ENCODE measurements around the gene CHMP6. TPM values are rescaled to one million over a fixed set of nuclear protein-coding genes. Genes with fewer than 3 reads are reported as not detected.
A peak's percentile ranks its signal among the peaks of the same experiment; 100 is the strongest.

Gene CHMP6
- total RNA-seq, 1 donor from 2014 or later = 15.9 TPM

DNA sequence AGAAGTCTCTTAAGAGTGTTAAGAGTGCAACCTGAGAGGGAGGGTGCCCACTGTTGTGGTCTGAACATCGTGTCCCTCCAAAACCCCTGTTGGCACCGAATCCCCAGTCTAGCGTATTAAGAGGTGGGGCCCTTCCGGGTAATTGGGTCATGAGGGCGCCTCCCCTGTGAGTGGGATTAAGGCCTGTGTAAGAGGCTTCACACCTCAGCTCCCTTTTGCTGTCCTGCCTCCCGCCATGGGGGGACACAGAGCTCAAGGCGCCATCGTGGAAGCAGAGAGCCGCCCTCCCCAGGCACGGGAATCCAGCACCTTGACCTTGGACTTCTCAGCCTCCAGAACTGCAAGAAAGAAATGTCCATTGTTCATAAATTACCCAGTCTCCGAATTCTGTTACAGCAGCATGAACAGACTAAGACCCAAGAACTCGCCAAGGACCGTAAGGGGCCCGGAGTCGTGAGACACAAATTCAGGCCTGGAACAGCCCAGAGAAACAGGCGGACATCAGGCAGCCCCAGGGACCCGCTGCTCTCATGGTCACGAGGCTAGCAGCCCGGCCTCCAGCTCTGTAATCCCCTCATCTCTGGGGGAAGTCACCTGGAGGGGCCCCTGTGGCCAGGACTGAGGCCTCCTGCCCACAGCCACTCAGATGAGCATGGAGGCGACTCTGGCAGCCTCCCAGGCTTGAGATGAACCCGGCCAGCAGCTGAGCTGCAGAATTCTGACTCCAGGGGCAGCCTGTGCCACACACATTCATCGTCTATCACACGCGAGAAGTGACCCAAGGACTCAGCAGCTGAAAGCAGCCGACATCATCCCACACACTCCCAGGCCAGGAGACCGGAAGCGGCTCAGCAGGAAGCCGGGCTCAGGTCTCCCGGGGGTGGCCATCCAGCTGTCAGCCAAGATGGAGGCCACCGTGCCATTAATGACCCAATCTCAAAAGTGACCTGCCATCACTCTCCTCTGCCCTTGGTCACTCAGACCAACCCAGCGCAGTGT, 12.8 kb upstream of the CHMP6 start:
- H3K27me3 ChIP-seq (ENCODE audit: low read depth) = peaks cover 46% of the 10 kb centered on the region
- no peaks in the 10 kb centered on the region for H3K36me3 ChIP-seq
- TF ChIP-seq, protein P1, sequence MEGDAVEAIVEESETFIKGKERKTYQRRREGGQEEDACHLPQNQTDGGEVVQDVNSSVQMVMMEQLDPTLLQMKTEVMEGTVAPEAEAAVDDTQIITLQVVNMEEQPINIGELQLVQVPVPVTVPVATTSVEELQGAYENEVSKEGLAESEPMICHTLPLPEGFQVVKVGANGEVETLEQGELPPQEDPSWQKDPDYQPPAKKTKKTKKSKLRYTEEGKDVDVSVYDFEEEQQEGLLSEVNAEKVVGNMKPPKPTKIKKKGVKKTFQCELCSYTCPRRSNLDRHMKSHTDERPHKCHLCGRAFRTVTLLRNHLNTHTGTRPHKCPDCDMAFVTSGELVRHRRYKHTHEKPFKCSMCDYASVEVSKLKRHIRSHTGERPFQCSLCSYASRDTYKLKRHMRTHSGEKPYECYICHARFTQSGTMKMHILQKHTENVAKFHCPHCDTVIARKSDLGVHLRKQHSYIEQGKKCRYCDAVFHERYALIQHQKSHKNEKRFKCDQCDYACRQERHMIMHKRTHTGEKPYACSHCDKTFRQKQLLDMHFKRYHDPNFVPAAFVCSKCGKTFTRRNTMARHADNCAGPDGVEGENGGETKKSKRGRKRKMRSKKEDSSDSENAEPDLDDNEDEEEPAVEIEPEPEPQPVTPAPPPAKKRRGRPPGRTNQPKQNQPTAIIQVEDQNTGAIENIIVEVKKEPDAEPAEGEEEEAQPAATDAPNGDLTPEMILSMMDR (IDR thresholded peaks at IDR 0.05; ENCODE audit: borderline replicate concordance) = no peak
- DNase-seq = no peak
- intact Hi-C loops (cut with micrococcal nuclease) = loop anchor here (10.0 kb wide), 1 partner anchor 114 kb away; no protein-coding TSS in a partner anchor
- peaks cover 21% of the 10 kb centered on the region for H3K4me1 ChIP-seq
- no peak overlapping the region for H3K4me3 ChIP-seq
- H3K9me3 ChIP-seq (replicated peaks) = no peaks in the 10 kb centered on the region
- no peak overlapping the region for H3K27ac ChIP-seq (replicated peaks)

DNA sequence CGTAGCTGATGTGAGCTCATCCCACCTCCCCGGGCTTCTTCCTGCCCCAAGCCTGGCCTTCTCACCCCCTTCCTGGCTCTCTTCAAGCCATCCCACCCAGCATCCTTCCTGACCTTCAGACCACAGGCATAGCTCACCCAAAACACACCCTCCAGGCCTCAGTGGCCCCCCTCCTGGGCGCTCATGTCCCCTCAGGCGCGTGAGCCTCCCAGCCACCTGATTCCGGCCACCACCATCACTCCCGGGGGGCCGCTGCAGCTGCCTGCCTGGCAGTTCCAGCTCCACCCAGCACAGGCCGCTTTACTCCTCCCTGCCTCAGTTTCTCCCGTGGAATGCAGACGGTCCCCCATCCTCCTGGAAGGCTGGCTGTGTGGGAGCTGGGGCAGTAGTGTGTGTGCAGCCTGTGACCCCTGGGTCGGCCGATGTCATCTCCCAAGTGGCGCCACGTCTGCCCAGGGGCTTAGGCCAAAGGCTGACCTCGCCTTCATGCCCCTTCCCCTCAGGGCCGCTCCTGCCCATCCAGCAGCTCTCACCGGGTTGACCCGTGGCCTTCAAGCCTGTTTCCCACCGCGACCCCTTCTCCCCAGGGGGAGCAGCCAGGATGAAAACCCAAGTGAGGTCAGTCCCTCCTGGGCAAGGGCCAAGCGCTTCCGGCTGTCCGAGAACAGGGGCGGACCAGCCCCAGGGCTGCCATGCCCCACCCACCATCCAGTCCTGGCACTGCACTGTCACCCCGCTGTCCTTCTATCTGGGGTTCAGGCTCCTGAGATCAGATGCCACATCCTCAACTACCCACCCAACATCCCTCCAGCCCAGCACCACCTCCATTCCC, 11.9 kb upstream of the CHMP6 start:
- intact Hi-C loops (cut with micrococcal nuclease) = loop anchor here (10.0 kb wide), 2 partner anchors 115 to 555 kb away; no protein-coding TSS in a partner anchor
- no peak for DNase-seq

DNA sequence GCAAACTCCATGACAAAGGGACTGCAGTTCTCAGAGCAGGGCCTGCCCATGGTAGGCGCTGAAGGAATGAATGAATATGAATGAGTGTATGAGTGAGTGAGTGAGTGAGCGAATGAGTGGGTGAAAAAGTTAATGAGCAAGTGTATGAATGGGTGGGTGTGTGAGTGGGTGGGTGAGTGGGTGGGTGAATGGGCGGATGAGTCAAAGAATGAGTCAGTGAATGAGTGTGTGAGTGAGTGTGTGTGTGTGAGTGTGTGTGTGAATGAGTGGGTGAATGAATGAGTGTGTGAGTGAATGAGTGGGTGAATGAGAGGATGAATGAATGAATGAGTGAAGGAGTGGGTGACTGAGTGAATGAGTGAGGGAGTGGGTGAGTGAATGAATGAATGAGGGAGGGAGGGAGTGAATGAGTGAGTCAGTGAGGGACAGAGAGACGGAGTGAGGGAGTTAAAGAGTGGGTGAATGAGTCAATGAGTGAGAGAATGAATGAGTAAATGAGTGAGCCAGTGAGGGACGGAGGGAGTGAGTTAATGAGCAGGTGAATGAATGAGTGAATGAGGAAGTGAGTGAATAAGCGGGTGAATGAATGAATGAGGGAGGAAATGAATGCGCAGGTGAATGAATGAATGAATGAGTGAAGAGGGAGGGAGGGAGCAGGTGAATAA, 11.1 kb upstream of the CHMP6 start:
- TF ChIP-seq, protein P1 (IDR thresholded peaks at IDR 0.05; ENCODE audit: borderline replicate concordance) = no peak
- peaks cover 26% of the 10 kb centered on the region for H3K4me1 ChIP-seq
- H3K27ac ChIP-seq (replicated peaks) = no peak overlapping the region

More for the DNA sequence above, 11.9 kb upstream of the CHMP6 start:
- H3K27me3 ChIP-seq (ENCODE audit: low read depth) = peaks cover 41% of the 10 kb centered on the region
- H3K4me3 ChIP-seq = no peak overlapping the region
- peaks cover 24% of the 10 kb centered on the region for H3K4me1 ChIP-seq
- no peaks in the 10 kb centered on the region for H3K36me3 ChIP-seq
- no peak overlapping the region for H3K27ac ChIP-seq (replicated peaks)
- TF ChIP-seq, protein P1 (IDR thresholded peaks at IDR 0.05; ENCODE audit: borderline replicate concordance) = no peak
- H3K9me3 ChIP-seq (replicated peaks) = no peaks in the 10 kb centered on the region

DNA sequence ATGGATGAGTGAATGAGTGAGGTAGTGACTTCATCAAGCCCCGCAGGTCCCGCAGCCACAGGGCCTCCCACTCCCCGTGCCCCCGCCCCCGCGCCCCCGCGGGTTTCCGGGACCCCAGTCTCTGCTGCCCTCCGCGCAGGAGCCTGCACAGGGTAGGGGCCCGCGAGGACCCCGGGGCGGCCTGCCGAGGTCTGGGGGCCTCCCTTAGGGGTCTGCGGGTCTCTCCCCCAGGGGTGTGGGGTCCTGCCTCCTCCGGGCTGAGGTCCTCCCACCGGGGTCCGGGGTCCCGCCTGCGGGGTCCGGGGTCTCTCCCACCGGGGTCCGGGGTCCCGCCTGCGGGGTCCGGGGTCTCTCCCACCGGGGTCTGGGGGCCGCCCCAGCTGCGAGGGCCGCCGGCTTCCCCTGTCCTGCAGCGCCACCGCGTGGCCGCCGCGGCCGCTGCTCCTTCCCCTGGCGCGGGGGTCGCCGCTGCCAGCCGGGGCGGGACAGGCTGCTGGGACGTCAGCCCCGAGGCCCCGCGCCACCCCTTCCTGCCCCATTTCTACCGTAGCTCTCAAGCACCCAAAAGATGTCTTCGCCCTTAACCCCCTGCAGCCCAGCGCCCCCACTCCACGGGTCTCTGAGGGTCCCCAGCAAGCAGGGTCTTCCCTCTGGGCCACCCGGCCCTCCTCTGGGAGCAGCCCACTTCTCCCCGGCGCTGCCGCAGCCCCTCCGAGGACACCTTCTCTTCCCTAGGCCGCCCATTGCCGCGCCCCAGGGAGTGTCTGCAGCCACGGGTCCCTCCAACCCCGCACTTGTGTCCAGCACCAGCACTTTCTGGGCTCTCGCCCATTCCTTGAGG, 10.4 kb upstream of the CHMP6 start:
- no peak overlapping the region for H3K27ac ChIP-seq (replicated peaks)
- H3K9me3 ChIP-seq (replicated peaks) = no peaks in the 10 kb centered on the region
- H3K4me1 ChIP-seq = peaks cover 26% of the 10 kb centered on the region
- TF ChIP-seq, protein P1 (IDR thresholded peaks at IDR 0.05; ENCODE audit: borderline replicate concordance) = peak; percentile 85
- peak overlapping the region; percentile 23 for H3K4me3 ChIP-seq
- DNase-seq = no peak
- peaks cover 41% of the 10 kb centered on the region for H3K27me3 ChIP-seq (ENCODE audit: low read depth)
- H3K36me3 ChIP-seq = no peaks in the 10 kb centered on the region
- intact Hi-C loops (cut with micrococcal nuclease) = loop anchor here (10.0 kb wide), 1 partner anchor 556 kb away; no protein-coding TSS in a partner anchor

More for the DNA sequence above, 11.1 kb upstream of the CHMP6 start:
- H3K36me3 ChIP-seq = no peaks in the 10 kb centered on the region
- peaks cover 41% of the 10 kb centered on the region for H3K27me3 ChIP-seq (ENCODE audit: low read depth)
- intact Hi-C loops (cut with micrococcal nuclease) = loop anchor here (10.0 kb wide), 1 partner anchor 556 kb away; no protein-coding TSS in a partner anchor
- no peaks in the 10 kb centered on the region for H3K9me3 ChIP-seq (replicated peaks)
- H3K4me3 ChIP-seq = no peak overlapping the region
- no peak for DNase-seq
